HG02938 (cell line): Measurements from ENCODE around the gene PARD3.
"Not testable (repeated sequence)": the region's sequence is repeated elsewhere in the genome, so short reads cannot be mapped to it uniquely, and the experiment has no call there.

Source experiments
- ATAC-seq: cut with Tn5 transposase; IDR thresholded peaks from one replicate; pipeline ENCODE4 v1.9.1; 2021; ENCODE audit warnings: mild to moderate bottlenecking, moderate library complexity; ENCODE audit not compliant: unreplicated experiment

The PARD3 gene

GRCh38 chr10:34444223-34445183 is 370.6 kb downstream of the PARD3 start:
- ATAC-seq, result no peak

GRCh38 chr10:34439386-34439785 is 375.7 kb downstream of the PARD3 start:
- ATAC-seq, result not testable (repeated sequence)

GRCh38 chr10:34438741-34439140 is 376.4 kb downstream of the PARD3 start:
- no peak for ATAC-seq

- no peak for ATAC-seq
Observed at GRCh38 chr10:34437906-34438305, 377.2 kb downstream of the PARD3 start.

GRCh38 chr10:34434119-34434594 is 380.9 kb downstream of the PARD3 start:
- ATAC-seq, result no peak

GRCh38 chr10:34433241-34434076 is 381.6 kb downstream of the PARD3 start:
- no peak for ATAC-seq

- no peak for ATAC-seq
Observed at GRCh38 chr10:34432589-34432988, 382.5 kb downstream of the PARD3 start.

- ATAC-seq, result no peak
Observed at GRCh38 chr10:34430685-34431084, 384.4 kb downstream of the PARD3 start.

- no peak for ATAC-seq
Observed at GRCh38 chr10:34428501-34428900, 386.6 kb downstream of the PARD3 start.

GRCh38 chr10:34427911-34428216 is 387.2 kb downstream of the PARD3 start:
- no peak for ATAC-seq

- not testable (repeated sequence) for ATAC-seq
Observed at GRCh38 chr10:34427158-34427910, 387.8 kb downstream of the PARD3 start.

GRCh38 chr10:34426538-34427157 is 388.4 kb downstream of the PARD3 start:
- not testable (repeated sequence) for ATAC-seq

GRCh38 chr10:34426041-34426440 is 389.1 kb downstream of the PARD3 start:
- ATAC-seq, result no peak

GRCh38 chr10:34423673-34424625 is 391.1 kb downstream of the PARD3 start:
- ATAC-seq, result no peak

- ATAC-seq, result no peak
Observed at GRCh38 chr10:34420795-34421194, 394.3 kb downstream of the PARD3 start.

- ATAC-seq, result no peak
Observed at GRCh38 chr10:34420273-34420672, 394.8 kb downstream of the PARD3 start.

- ATAC-seq, result no peak
Observed at GRCh38 chr10:34415039-34415438, 400.1 kb downstream of the PARD3 start.

GRCh38 chr10:34413756-34414587 is 401.1 kb downstream of the PARD3 start:
- no peak for ATAC-seq

- no peak for ATAC-seq
Observed at GRCh38 chr10:34413214-34413613, 401.9 kb downstream of the PARD3 start.
